G401 (cell line): Measurements from ENCODE around the gene COX6B1. TPM values are rescaled to one million over a fixed set of nuclear protein-coding genes. Genes with fewer than 3 reads are reported as not detected.
"Not testable (repeated sequence)": the region's sequence is repeated elsewhere in the genome, so short reads cannot be mapped to it uniquely, and the experiment has no call there.

Experiments used
- DNase-seq: peaks from one replicate; pipeline ENCODE4 v3.0.0-alpha.2; 2015; ENCODE audit warnings: low spot score
- in situ Hi-C: cut with HindIII; loops from 2 replicates; pipeline ENCODE4 v1.10.0; 2016; ENCODE audit warnings: low sequenced_read_pairs, mixed read lengths
- total RNA-seq: library from RNA; depleted of rRNA; stranded (reverse); fragments of >200 nt; shearing (Covaris generic); gene quantifications from 2 replicates; pipeline ENCODE4 v1.2.3, GENCODE V29; 2014

Gene COX6B1
- total RNA-seq, 1 experiment from 2014 or later = 284 TPM

- in situ Hi-C loops = no loop called here
- no peak for DNase-seq
Measured at GRCh38 chr19:35656700-35657099, 8.6 kb downstream of the COX6B1 start.

- in situ Hi-C loops = no loop called here
- no peak for DNase-seq
Measured at GRCh38 chr19:35657904-35658700, 10.0 kb downstream of the COX6B1 start.

- in situ Hi-C loops = no loop called here
- DNase-seq = no peak
Measured at GRCh38 chr19:35661995-35662340, 13.8 kb downstream of the COX6B1 start.

GRCh38 chr19:35663981-35664380, 15.9 kb downstream of the COX6B1 start:
- in situ Hi-C loops = no loop called here

GRCh38 chr19:35665157-35665556, 17.0 kb downstream of the COX6B1 start:
- in situ Hi-C loops = no loop called here
- no peak for DNase-seq

More at GRCh38 chr19:35663981-35664380, 15.9 kb downstream of the COX6B1 start:
- no peak for DNase-seq

GRCh38 chr19:35665604-35666003, 17.5 kb downstream of the COX6B1 start:
- in situ Hi-C loops = no loop called here
- no peak for DNase-seq

- DNase-seq = no peak
Measured at GRCh38 chr19:35666251-35666913, 18.3 kb downstream of the COX6B1 start, which contains the start of gene UPK1A. Gene UPK1A, plus strand, starts transcription at chr19:35666517. Its CDS starts 296 bp downstream, at chr19:35666813.

GRCh38 chr19:35669566-35669965, 21.4 kb downstream of the COX6B1 start:
- in situ Hi-C loops = no loop called here
- no peak for DNase-seq

More at GRCh38 chr19:35666251-35666913, 18.3 kb downstream of the COX6B1 start, which contains the start of gene UPK1A:
- in situ Hi-C loops = no loop called here

- in situ Hi-C loops = no loop called here
- DNase-seq = no peak
Measured at GRCh38 chr19:35669974-35670373, 21.9 kb downstream of the COX6B1 start.

GRCh38 chr19:35670686-35671085, 22.6 kb downstream of the COX6B1 start:
- in situ Hi-C loops = no loop called here
- DNase-seq = no peak

GRCh38 chr19:35671818-35672217, 23.7 kb downstream of the COX6B1 start:
- DNase-seq = no peak
- in situ Hi-C loops = no loop called here

GRCh38 chr19:35673121-35673804, 25.1 kb downstream of the COX6B1 start:
- DNase-seq = no peak
- in situ Hi-C loops = no loop called here

GRCh38 chr19:35675589-35676140, 27.5 kb downstream of the COX6B1 start:
- DNase-seq = no peak
- in situ Hi-C loops = no loop called here

- in situ Hi-C loops = loop anchor here (10.0 kb wide), 1 partner anchor 145 kb away; no protein-coding TSS in a partner anchor
- DNase-seq = no peak
Measured at GRCh38 chr19:35689836-35690235, 41.7 kb downstream of the COX6B1 start.

- in situ Hi-C loops = loop anchor here (10.0 kb wide), 1 partner anchor 144 kb away; no protein-coding TSS in a partner anchor
- not testable (repeated sequence) for DNase-seq
Measured at GRCh38 chr19:35691106-35691505, 43.0 kb downstream of the COX6B1 start.

GRCh38 chr19:35692010-35692409, 43.9 kb downstream of the COX6B1 start:
- DNase-seq = no peak
- in situ Hi-C loops = loop anchor here (10.0 kb wide), 1 partner anchor 143 kb away; no protein-coding TSS in a partner anchor

- DNase-seq = no peak
- in situ Hi-C loops = loop anchor here (10.0 kb wide), 1 partner anchor 141 kb away; no protein-coding TSS in a partner anchor
Measured at GRCh38 chr19:35693422-35693821, 45.3 kb downstream of the COX6B1 start.

- DNase-seq = peak; percentile 91
- in situ Hi-C loops = loop anchor here (10.0 kb wide), 1 partner anchor 141 kb away; no protein-coding TSS in a partner anchor
Measured at GRCh38 chr19:35693835-35694599, 45.9 kb downstream of the COX6B1 start.
